Small intestine (tissue), 7 donors: ENCODE measurements around the gene LRSAM1. TPM values are rescaled to one million over a fixed set of nuclear protein-coding genes. Genes with fewer than 3 reads are reported as not detected.
A peak's percentile ranks its signal among the peaks of the same experiment; 100 is the strongest.

Source experiments
- DNase-seq, 2 donors: peaks; one replicate each; pipeline versions ENCODE4 v3.0.0 to v3.0.0-alpha.2; 2013
- FAIRE-seq: peaks from 2 replicates; lab custom pipeline; 2012; peaks lifted over from hg19 to GRCh38; lab: Jason Lieb, UNC
- H3K27ac ChIP-seq, 3 donors: one replicate each; pipeline ENCODE4 v1.5.1; 2013; ENCODE audit warnings: low read length in 2 of 3, mild to moderate bottlenecking in 2 of 3, control low read depth in 1 of 3, inconsistent platforms in 1 of 3, low read depth in 1 of 3, moderate library complexity in 1 of 3
- H3K27me3 ChIP-seq, 3 donors: one replicate each; pipeline ENCODE4 v1.6.1; 2013; ENCODE audit warnings: low read length in 3 of 3, inconsistent platforms in 1 of 3; ENCODE audit not compliant: control insufficient read depth in 3 of 3, insufficient read depth in 3 of 3
- H3K36me3 ChIP-seq, 3 donors: one replicate each; pipeline ENCODE4 v1.6.1; 2013; ENCODE audit warnings: low read length in 3 of 3, inconsistent platforms in 1 of 3, low read depth in 1 of 3, mild to moderate bottlenecking in 1 of 3, moderate library complexity in 1 of 3; ENCODE audit not compliant: control insufficient read depth in 3 of 3, insufficient read depth in 2 of 3
- H3K4me1 ChIP-seq, 3 donors: one replicate each; pipeline ENCODE4 v1.6.1; 2013; ENCODE audit warnings: low read length in 2 of 3, inconsistent platforms in 1 of 3, low read depth in 1 of 3, mild to moderate bottlenecking in 1 of 3, moderate library complexity in 1 of 3; ENCODE audit not compliant: control insufficient read depth in 3 of 3, insufficient read depth in 2 of 3
- H3K4me3 ChIP-seq, 3 donors: one replicate each; pipeline ENCODE4 v1.5.1; 2013; ENCODE audit warnings: low read length in 3 of 3, control low read depth in 1 of 3, inconsistent platforms in 1 of 3, low read depth in 1 of 3, mild to moderate bottlenecking in 1 of 3, moderate library complexity in 1 of 3
- H3K9me3 ChIP-seq, 2 donors: one replicate each; pipeline ENCODE4 v1.6.1; 2013; ENCODE audit warnings: low read depth in 1 of 2, low read length in 1 of 2; ENCODE audit not compliant: control insufficient read depth in 2 of 2, insufficient read depth in 1 of 2
- WGBS, 3 donors: extraction: QIAGEN DNeasy Blood & Tissue Kit; methylation state at CpG; one replicate each; pipeline ENCODE4 v1.1.7; 2013; 5-methylcytosine and 5-hydroxymethylcytosine counted together
- polyA plus RNA-seq, 4 donors: library from polyadenylated mRNA; stranded (reverse) in 3 of 4; unstranded in 1 of 4; fragments of 200-250 nt in 3 of 4; fragments of 120-200 nt in 1 of 4; gene quantifications; one replicate each; pipeline versions ENCODE4 v1.2.1 to v1.2.3, GENCODE V29; 2013
- donor health status: healthy with polysubstance abuse.
- donor health status: control.
- donor health status: control.
- donor health status: Bipolar disorder and iron deficiency.
- donor health status: healthy.

Gene LRSAM1
- polyA plus RNA-seq, 4 donors, result 12.8 to 22.8 (median 18.2) TPM

DNA sequence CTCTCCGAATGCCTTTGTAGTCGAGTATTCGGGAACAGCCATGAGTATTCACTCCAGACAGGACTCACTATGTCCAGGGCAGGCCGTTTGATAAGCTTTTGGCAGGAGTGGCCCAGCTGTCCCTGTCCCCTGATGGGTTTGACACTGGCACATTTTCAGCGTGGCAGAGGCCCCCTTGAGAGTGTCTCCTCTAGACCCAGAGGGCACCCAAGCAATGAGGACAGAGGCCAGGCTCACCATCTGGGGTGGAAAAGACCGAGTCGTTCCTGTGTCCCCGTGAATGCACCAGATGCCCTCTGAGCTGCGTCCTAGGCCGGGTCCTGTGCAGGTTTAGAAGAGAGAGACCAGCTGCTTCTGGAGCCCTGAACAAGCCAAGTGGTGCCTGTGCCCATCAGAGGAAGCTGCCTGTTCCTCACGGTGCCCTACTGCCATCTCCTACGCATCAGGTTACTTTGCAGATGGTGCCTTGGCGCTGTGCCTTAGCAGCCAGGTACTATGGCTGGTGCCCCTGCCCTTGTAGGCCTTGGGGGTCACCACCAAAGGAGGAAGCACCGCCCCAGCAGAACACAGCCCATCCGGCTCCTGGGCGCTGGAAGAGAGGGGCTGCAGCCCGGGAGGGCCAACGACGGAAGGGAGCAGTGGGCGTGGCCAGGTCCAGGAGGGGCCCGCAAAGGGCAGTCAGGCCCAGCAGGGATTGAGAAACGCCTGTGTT, 42.4 kb downstream of the LRSAM1 start:
- H3K36me3 ChIP-seq, result peaks cover 0 to 82% (median 12%) of the 10 kb centered on the region in 3 donors
- FAIRE-seq, result no peak
- H3K4me1 ChIP-seq, result peaks cover 2 to 9% (median 2%) of the 10 kb centered on the region in 3 donors
- H3K27ac ChIP-seq, result no peak overlapping the region
- DNase-seq, result no peak
- H3K9me3 ChIP-seq, result no peaks in the 10 kb centered on the region
- H3K4me3 ChIP-seq, result no peak overlapping the region
- H3K27me3 ChIP-seq, result no peaks in the 10 kb centered on the region
- 85 to 88% (median 87%) methylated on average over 22 of the region's 22 CpGs for WGBS, 3 donors

- peaks cover 0 to 81% (median 12%) of the 10 kb centered on the region in 3 donors for H3K36me3 ChIP-seq
- H3K4me3 ChIP-seq, result no peak overlapping the region
- peak in 1 of 2 donors; percentile 43 for DNase-seq
- H3K4me1 ChIP-seq, result peaks cover 2 to 9% (median 2%) of the 10 kb centered on the region in 3 donors
- no peaks in the 10 kb centered on the region for H3K27me3 ChIP-seq
- no peaks in the 10 kb centered on the region for H3K9me3 ChIP-seq
- no peak for FAIRE-seq
- WGBS, 3 donors, result 24 to 68% (median 48%) methylated on average over 9 of the region's 9 CpGs
- no peak overlapping the region for H3K27ac ChIP-seq
Measured at GRCh38 chr9:127494304-127494702, 43.0 kb downstream of the LRSAM1 start.

DNA sequence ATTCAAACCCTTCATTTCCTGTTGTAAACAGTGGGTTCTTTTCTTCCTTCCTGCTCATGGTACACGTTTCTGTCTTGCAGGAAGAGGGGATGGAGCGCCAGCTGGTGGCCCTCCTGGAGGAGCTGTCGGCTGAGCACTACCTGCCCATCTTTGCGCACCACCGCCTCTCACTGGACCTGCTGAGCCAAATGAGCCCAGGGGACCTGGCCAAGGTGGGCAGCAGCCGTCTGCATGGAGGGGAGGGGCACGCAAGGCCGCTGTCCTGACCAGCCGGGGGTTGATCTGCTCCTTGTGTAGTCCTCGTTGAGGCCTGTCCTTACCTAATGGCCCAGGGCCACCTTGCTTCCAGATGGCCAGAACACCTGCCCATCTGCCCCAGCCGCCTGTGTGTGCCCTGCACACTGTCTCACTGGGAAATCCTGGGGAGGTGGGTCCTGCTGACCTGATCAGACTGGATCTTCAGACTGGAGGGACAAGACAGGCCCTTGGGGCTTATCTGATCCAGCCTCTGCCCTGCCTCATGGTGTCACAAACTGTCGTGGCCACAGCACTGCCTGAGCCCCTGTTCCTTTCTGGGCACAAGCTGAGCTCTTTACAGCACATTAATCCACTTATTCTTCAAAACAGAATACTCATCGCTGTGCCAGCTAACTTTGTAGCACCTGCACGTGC, 44.7 kb downstream of the LRSAM1 start:
- no peak overlapping the region for H3K4me3 ChIP-seq
- peaks cover 0 to 77% (median 12%) of the 10 kb centered on the region in 3 donors for H3K36me3 ChIP-seq
- no peak for FAIRE-seq
- no peaks in the 10 kb centered on the region for H3K27me3 ChIP-seq
- peaks cover 2 to 9% (median 2%) of the 10 kb centered on the region in 3 donors for H3K4me1 ChIP-seq
- no peak for DNase-seq
- H3K9me3 ChIP-seq, result no peaks in the 10 kb centered on the region
- H3K27ac ChIP-seq, result no peak overlapping the region
- WGBS, 3 donors, result 69 to 80% (median 74%) methylated on average over 12 to 14 of the region's 14 CpGs

DNA sequence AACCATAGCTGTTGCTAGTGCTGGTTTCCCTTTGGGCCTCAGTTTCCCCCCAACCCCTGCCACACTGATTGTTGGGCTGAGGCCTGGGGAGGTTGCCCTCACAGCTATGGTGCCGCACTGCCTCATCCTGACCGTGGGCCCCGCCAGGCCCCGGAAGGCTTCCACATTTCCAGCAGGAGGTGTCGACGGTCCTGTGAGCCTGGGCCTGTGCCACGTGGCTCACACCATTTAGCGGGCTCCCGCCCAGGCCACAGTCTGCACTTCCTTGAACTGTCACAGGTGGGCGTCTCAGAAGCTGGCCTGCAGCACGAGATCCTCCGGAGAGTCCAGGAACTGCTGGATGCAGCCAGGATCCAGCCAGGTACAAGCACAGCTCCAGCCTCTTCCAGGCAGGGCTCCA, 45.7 kb downstream of the LRSAM1 start:
- no peak overlapping the region for H3K27ac ChIP-seq
- peaks cover 2 to 9% (median 2%) of the 10 kb centered on the region in 3 donors for H3K4me1 ChIP-seq
- H3K4me3 ChIP-seq, result no peak overlapping the region
- H3K27me3 ChIP-seq, result no peaks in the 10 kb centered on the region
- DNase-seq (no peak), FAIRE-seq (no peak)
- H3K9me3 ChIP-seq, result no peaks in the 10 kb centered on the region
- peaks cover 0 to 71% (median 12%) of the 10 kb centered on the region in 3 donors for H3K36me3 ChIP-seq
- WGBS, 3 donors, result 90 to 94% (median 91%) methylated on average over 12 of the region's 12 CpGs

DNA sequence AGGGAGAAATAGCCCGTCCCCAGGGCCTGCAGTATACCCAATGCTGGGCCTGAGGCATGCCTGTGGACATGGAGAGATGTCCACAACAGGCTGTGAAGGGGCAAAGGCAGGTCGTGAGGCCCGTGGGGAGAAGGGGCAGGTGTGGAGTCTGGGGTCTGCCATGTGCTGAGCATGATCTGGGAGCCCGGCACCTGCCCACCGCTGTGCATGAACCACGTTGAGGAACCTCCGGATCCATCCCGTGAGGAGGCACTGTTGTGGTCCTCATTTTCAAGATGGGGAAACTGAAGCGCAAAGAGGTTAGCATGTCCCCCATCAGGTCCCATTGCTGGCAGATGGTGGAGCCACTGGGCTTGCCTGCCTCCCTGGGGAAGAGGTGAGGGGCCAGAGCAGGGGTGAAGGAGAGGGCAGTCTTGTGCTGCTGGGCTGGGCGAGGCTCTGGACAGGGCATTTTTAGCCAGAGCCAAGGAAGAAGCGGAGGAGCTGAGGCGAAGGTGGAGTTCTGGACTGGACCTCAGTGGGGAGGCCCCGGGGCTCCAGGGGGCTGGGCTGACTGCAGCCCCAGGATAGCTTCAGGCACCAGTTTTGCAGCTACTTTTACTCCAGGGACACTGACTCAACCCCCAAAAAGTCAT, 46.5 kb downstream of the LRSAM1 start:
- FAIRE-seq, result no peak
- no peak for DNase-seq
- Histone ChIP-seq H3K36me3 (peaks cover 0 to 69% (median 9%) of the 10 kb centered on the region in 3 donors), H3K27ac (no peak overlapping the region), H3K9me3 (no peaks in the 10 kb centered on the region), H3K4me3 (no peak overlapping the region), H3K4me1 (peaks cover 2 to 9% (median 2%) of the 10 kb centered on the region in 3 donors), H3K27me3 (no peaks in the 10 kb centered on the region)
- WGBS, 3 donors, result 92 to 95% (median 94%) methylated on average over 13 of the region's 13 CpGs

GRCh38 chr9:127498298-127498697, 47.0 kb downstream of the LRSAM1 start:
- H3K4me3 ChIP-seq, result no peak overlapping the region
- WGBS, 3 donors, result 80 to 90% (median 83%) methylated on average over 5 of the region's 5 CpGs
- no peaks in the 10 kb centered on the region for H3K9me3 ChIP-seq
- DNase-seq (no peak), FAIRE-seq (no peak)
- H3K4me1 ChIP-seq, result peaks cover 2 to 9% (median 2%) of the 10 kb centered on the region in 3 donors
- H3K36me3 ChIP-seq, result peaks cover 0 to 72% (median 10%) of the 10 kb centered on the region in 3 donors
- no peak overlapping the region for H3K27ac ChIP-seq
- H3K27me3 ChIP-seq, result no peaks in the 10 kb centered on the region

- no peaks in the 10 kb centered on the region for H3K27me3 ChIP-seq
- peaks cover 4 to 77% (median 13%) of the 10 kb centered on the region in 3 donors for H3K36me3 ChIP-seq
- H3K27ac ChIP-seq, result no peak overlapping the region
- H3K9me3 ChIP-seq, result no peaks in the 10 kb centered on the region
- peaks cover under 1 to 5% (median under 1%) of the 10 kb centered on the region in 3 donors for H3K4me1 ChIP-seq
- FAIRE-seq (no peak), DNase-seq (no peak)
- 87 to 92% (median 88%) methylated on average over 6 of the region's 6 CpGs for WGBS, 3 donors
- no peak overlapping the region for H3K4me3 ChIP-seq
Measured at GRCh38 chr9:127500399-127500798, 49.1 kb downstream of the LRSAM1 start.

DNA sequence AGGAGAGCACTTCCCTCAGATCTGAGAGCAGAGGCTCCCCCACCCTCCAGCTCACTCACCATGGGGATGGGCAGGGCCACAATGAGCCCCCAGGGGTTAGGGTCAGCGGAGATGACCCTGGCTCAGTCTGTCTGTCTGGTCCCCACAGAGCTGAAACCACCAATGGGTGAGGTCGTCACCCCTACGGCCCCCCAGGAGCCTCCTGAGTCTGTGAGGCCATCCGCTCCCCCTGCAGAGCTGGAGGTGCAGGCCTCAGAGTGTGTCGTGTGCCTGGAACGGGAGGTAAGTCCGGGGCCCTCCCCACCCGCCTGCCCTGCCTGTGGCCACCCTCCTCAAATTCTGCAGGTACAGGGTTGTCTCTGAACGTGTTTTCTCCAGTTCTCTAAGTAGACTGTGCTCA, 49.6 kb downstream of the LRSAM1 start:
- Histone ChIP-seq H3K36me3 (peaks cover 4 to 77% (median 13%) of the 10 kb centered on the region in 3 donors), H3K4me1 (peaks cover 0 to 2% (median 0%) of the 10 kb centered on the region in 3 donors), H3K9me3 (no peaks in the 10 kb centered on the region), H3K4me3 (no peak overlapping the region), H3K27ac (no peak overlapping the region), H3K27me3 (no peaks in the 10 kb centered on the region)
- DNase-seq (no peak), FAIRE-seq (no peak)
- WGBS, 3 donors, result 86 to 94% (median 94%) methylated on average over 8 to 9 of the region's 9 CpGs
